GM12891 (cell line): ENCODE results near the gene ZMIZ2.

Experiments
- DNase-seq: peaks from one replicate; pipeline ENCODE4 v3.0.0; 2011; ENCODE audit warnings: low spot score; ENCODE audit not compliant: insufficient read length
- FAIRE-seq: peaks from 2 replicates; lab custom pipeline; 2011; peaks lifted over from hg19 to GRCh38; lab: Jason Lieb, UNC
- PAX5 ChIP-seq: IDR thresholded peaks from 2 replicates; pipeline ENCODE4 v1.6.1; 2011; ENCODE audit warnings: low read length, moderate library complexity, mild to moderate bottlenecking; ENCODE audit not compliant: insufficient read depth, severe bottlenecking
- POLR2A ChIP-seq: IDR thresholded peaks from 2 replicates; pipeline ENCODE4 v1.6.1; 2011; ENCODE audit warnings: low read depth, low read length, control low read depth
- POLR2AphosphoS5 ChIP-seq: IDR thresholded peaks from 2 replicates; pipeline ENCODE4 v1.6.1; 2011; ENCODE audit warnings: low read depth, low read length, control low read depth
- POU2F2 ChIP-seq: IDR thresholded peaks from 2 replicates; pipeline ENCODE4 v1.6.1; 2011; ENCODE audit warnings: low read depth, mild to moderate bottlenecking, control low read depth, low read length, moderate library complexity
- SPI1 ChIP-seq: IDR thresholded peaks from 2 replicates; pipeline ENCODE4 v1.6.1; 2011; ENCODE audit warnings: low read depth, low read length, control low read depth
- TAF1 ChIP-seq: IDR thresholded peaks from 2 replicates; pipeline ENCODE4 v1.6.1; 2011; ENCODE audit warnings: low read depth, low read length, control low read depth

Gene ZMIZ2

GRCh38 chr7:44787041-44787440 is 38.4 kb downstream of the ZMIZ2 start:
- DNase-seq: no peak
- no peak for FAIRE-seq
- TF ChIP-seq POLR2A: no peak
- no peak for TF ChIP-seq SPI1
- TF ChIP-seq POLR2AphosphoS5: no peak
- no peak for TF ChIP-seq TAF1
- TF ChIP-seq POU2F2: no peak

GRCh38 chr7:44787762-44788161 is 39.1 kb downstream of the ZMIZ2 start:
- FAIRE-seq (no peak), DNase-seq (no peak)
- TF ChIP-seq POLR2A (no peak), SPI1 (no peak), TAF1 (no peak), PAX5 (no peak), POU2F2 (no peak), POLR2AphosphoS5 (no peak)

- no peak for FAIRE-seq
Measured at GRCh38 chr7:44789990-44790389, 41.3 kb downstream of the ZMIZ2 start.

GRCh38 chr7:44791278-44792219 is 42.9 kb downstream of the ZMIZ2 start:
- no peak for TF ChIP-seq POLR2AphosphoS5
- no peak for TF ChIP-seq SPI1
- TF ChIP-seq POLR2A: no peak
- TF ChIP-seq PAX5: no peak
- TF ChIP-seq POU2F2: no peak
- no peak for TF ChIP-seq TAF1
- FAIRE-seq (peak; percentile 5), DNase-seq (no peak)

More at GRCh38 chr7:44789990-44790389, 41.3 kb downstream of the ZMIZ2 start:
- TF ChIP-seq POLR2A: no peak
- no peak for TF ChIP-seq POU2F2
- TF ChIP-seq TAF1: no peak
- no peak for DNase-seq

- no peak for FAIRE-seq
- TF ChIP-seq TAF1: no peak
- no peak for TF ChIP-seq POLR2A
- no peak for TF ChIP-seq POU2F2
- no peak for DNase-seq
Measured at GRCh38 chr7:44793919-44794318, 45.3 kb downstream of the ZMIZ2 start.

GRCh38 chr7:44794331-44794730 is 45.7 kb downstream of the ZMIZ2 start:
- DNase-seq (no peak), FAIRE-seq (no peak)
- TF ChIP-seq POLR2A (no peak), SPI1 (no peak), POU2F2 (no peak), TAF1 (no peak), PAX5 (no peak), POLR2AphosphoS5 (no peak)

GRCh38 chr7:44796034-44796503 is 47.4 kb downstream of the ZMIZ2 start:
- TF ChIP-seq POU2F2 (0 out of 2 replicates have a peak, but pooled peaks have one; percentile 14), PAX5 (no peak), POLR2A (no peak), POLR2AphosphoS5 (no peak), SPI1 (no peak)
- no peak for DNase-seq
- FAIRE-seq: no peak

GRCh38 chr7:44796504-44797328 is 48.1 kb downstream of the ZMIZ2 start, which contains the start of gene PPIA:
TSS of gene PPIA (plus strand) at chr7:44796681. CDS start at chr7:44796725, 44 bp downstream.
- FAIRE-seq (peak; percentile 91), DNase-seq (peak; percentile 98)
- TF ChIP-seq POU2F2: peak; percentile 75
- TF ChIP-seq SPI1: no peak
- TF ChIP-seq PAX5: peak; percentile 11
- peak; percentile 96 for TF ChIP-seq POLR2A
- TF ChIP-seq TAF1: peak; percentile 94
- TF ChIP-seq POLR2AphosphoS5: peak; percentile 96
